ENCODE measurements around the gene ANKRD44. TPM values are rescaled to one million over a fixed set of nuclear protein-coding genes. Genes with fewer than 3 reads are reported as not detected.

Gene ANKRD44
- total and polyA plus RNA-seq, 2 of the 8 experiments (the other 6 are each of a cell fraction or from before 2014, with no cell fraction given) = 1.2 to 1.3 TPM

GRCh38 chr2:197189426-197190099, 121.0 kb downstream of the ANKRD44 start:
- ChIA-PET CTCF (ENCODE audit: partially characterized antibody) (interaction anchor here (0.5 to 4.0 kb wide), 20 partner anchors 7 to 589 kb away, joined by 3 to 63 read pairs (median 6); partner anchors contain the start of gene ANKRD44), POLR2A (ENCODE audit: partially characterized antibody) (interaction anchor here (0.6 kb wide), 1 partner anchor 192 kb away, joined by 3 read pairs; no protein-coding TSS in a partner anchor)
- H2BK15ac ChIP-seq (ENCODE audit: low read length) = no peak overlapping the region
- no peak overlapping the region for H4K5ac ChIP-seq (ENCODE audit: insufficient read length, low read depth, low read length)
- FAIRE-seq (peak; percentile 48), DNase-seq (ENCODE audit: low read depth in 1 of 2, low spot score in 2 of 2) (no peak)
- H4K91ac ChIP-seq (replicated peaks; ENCODE audit: insufficient read length, low read length) = no peak overlapping the region
- no peak overlapping the region for H3K27ac ChIP-seq (ENCODE audit: low read depth, low read length)
- no peaks in the 10 kb centered on the region for H3K9me3 ChIP-seq (ENCODE audit: insufficient read depth in 2 of 2, low read depth in 1 of 2, low read length in 1 of 2)
- H3K4me1 ChIP-seq (replicated peaks in 1 of 4; ENCODE audit: control insufficient read depth in 3 of 4, insufficient read depth in 4 of 4, low read length in 3 of 4) = peaks cover 0 to 6% (median 2%) of the 10 kb centered on the region in 4 experiments; a peak in 1 of 7 replicates
- H3K4me2 ChIP-seq (ENCODE audit: insufficient read depth in 1 of 2, low read depth in 2 of 2, low read length in 2 of 2) = no peak overlapping the region
- no peak overlapping the region for H3K4me3 ChIP-seq (ENCODE audit: extremely low read depth in 1 of 4, insufficient read depth in 2 of 4, low read depth in 3 of 4, low read length in 4 of 4)
- H3K23ac ChIP-seq (ENCODE audit: insufficient read length) = no peak overlapping the region
- no peaks in the 10 kb centered on the region for H3K79me2 ChIP-seq (ENCODE audit: control insufficient read depth in 1 of 2, insufficient read depth in 2 of 2, low read length in 2 of 2)
- H2BK120ac ChIP-seq (replicated peaks; ENCODE audit: low read depth, low read length) = no peak overlapping the region
- no peak overlapping the region for H3K56ac ChIP-seq (replicated peaks; ENCODE audit: insufficient read length, low read depth, low read length)
- H3K23me2 ChIP-seq (ENCODE audit: low read depth, low read length) = no peaks in the 10 kb centered on the region
- no peak overlapping the region for H3K4ac ChIP-seq (replicated peaks; ENCODE audit: insufficient read length, low read depth, low read length)
- H2BK12ac ChIP-seq (ENCODE audit: low read depth, low read length) = no peak overlapping the region
- no peak overlapping the region for H3K18ac ChIP-seq (ENCODE audit: extremely low read depth, low read length)
- no peak overlapping the region for H3K9ac ChIP-seq (replicated peaks in 1 of 4; ENCODE audit: extremely low read depth in 1 of 4, low read depth in 3 of 4, low read length in 3 of 4)
- H3K14ac ChIP-seq (ENCODE audit: insufficient read length) = no peak overlapping the region
- WGBS, 2 experiments (ENCODE audit: extremely low coverage in 1 of 2, insufficient coverage in 1 of 2, insufficient read length in 1 of 2, insufficient replicate concordance in 2 of 2, low coverage in 1 of 2, low lambda C conversion rate in 2 of 2, missing lambda C conversion rate in 1 of 2) = 82% methylated on average over 10 of the region's 10 CpGs; no CpG with 5 or more reads in 1 of the 2 experiments
- no peaks in the 10 kb centered on the region for H3K36me3 ChIP-seq (ENCODE audit: control insufficient read depth in 2 of 4, insufficient read depth in 4 of 4, low read length in 3 of 4)
- H3K27me3 ChIP-seq (replicated peaks in 1 of 4; ENCODE audit: control insufficient read depth in 3 of 4, extremely low read depth in 1 of 4, insufficient read depth in 3 of 4, low read length in 3 of 4) = no peaks in the 10 kb centered on the region
- no peak overlapping the region for H2BK5ac ChIP-seq (ENCODE audit: low read depth, low read length)
- H2AK5ac ChIP-seq (ENCODE audit: low read depth, low read length) = no peak overlapping the region
- no peaks in the 10 kb centered on the region for H4K20me1 ChIP-seq (replicated peaks in 1 of 2; ENCODE audit: control insufficient read depth in 1 of 2, insufficient read depth in 2 of 2, low read length in 2 of 2)
- no peak overlapping the region for H2AFZ ChIP-seq (ENCODE audit: low read length)
- H2BK20ac ChIP-seq (ENCODE audit: low read length) = no peak overlapping the region
- no peaks in the 10 kb centered on the region for H3K79me1 ChIP-seq (ENCODE audit: low read depth, low read length)
- no peak overlapping the region for H4K8ac ChIP-seq (ENCODE audit: extremely low read depth, insufficient read depth, low read length)

Measured in H1 (cell line).